Hepatocyte (in vitro differentiated cells): ENCODE results near the gene BBLN.

ENCODE experiments used
- EZH2 ChIP-seq: fragments of 200-600 bp; sonication (generic); IDR thresholded peaks from 2 replicates; pipeline ENCODE4 v1.6.1; 2016; ENCODE audit warnings: antibody characterized with exemption, mild to moderate bottlenecking, borderline replicate concordance
- EZH2phosphoT487 ChIP-seq: fragments of 200-600 bp; sonication (generic); IDR thresholded peaks from one replicate; pipeline ENCODE4 v1.6.1; 2018; ENCODE audit warnings: antibody characterized with exemption, mild to moderate bottlenecking, low read depth, moderate library complexity; ENCODE audit not compliant: unreplicated experiment, severe bottlenecking
- TF ChIP-seq, protein P1 (sequence below): fragments of 200-600 bp; sonication (generic); IDR thresholded peaks from 2 replicates; pipeline ENCODE4 v1.5.1; 2016; ENCODE audit warnings: antibody characterized with exemption, mild to moderate bottlenecking; ENCODE audit not compliant: poor library complexity

DNA sequence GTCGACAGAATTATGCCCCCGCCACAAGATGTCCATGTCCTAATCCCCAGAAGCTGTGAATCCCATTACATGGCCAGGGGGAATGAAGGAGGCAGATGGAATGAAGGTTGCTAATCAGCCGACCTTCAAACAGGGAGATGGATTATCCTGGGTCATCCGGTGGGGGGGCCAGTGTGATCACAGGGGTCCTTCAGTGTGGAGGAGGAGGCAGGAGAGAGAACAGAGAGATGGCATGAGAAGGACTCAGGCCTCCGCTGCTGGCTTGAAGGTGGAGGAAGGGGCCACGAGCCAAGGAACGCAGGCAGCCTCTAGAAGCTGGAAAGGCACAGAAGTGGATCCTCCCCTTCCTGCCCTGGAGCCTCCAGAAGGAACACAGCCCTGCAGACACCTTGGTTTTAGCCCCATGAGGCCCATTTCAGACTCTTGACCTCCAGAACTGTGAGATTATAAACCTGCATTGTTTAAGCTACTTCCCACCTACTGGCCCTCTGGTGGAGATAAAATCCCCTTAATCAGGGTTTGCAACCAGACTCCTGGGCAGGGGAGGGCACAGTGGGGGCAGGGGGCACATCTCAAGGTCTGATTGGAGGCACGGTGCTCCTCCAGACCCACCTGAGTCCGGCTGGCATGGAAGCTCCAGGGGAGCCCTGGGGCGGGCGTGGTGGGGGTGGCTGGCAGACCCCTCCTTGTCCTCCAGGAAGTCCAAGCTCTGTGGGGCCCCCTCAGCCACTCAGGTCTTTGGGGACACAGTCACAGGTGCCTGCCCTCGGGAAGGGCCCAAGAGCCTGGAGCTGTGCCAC lies 46.3 kb upstream of the BBLN start:
- TF ChIP-seq, protein P1, sequence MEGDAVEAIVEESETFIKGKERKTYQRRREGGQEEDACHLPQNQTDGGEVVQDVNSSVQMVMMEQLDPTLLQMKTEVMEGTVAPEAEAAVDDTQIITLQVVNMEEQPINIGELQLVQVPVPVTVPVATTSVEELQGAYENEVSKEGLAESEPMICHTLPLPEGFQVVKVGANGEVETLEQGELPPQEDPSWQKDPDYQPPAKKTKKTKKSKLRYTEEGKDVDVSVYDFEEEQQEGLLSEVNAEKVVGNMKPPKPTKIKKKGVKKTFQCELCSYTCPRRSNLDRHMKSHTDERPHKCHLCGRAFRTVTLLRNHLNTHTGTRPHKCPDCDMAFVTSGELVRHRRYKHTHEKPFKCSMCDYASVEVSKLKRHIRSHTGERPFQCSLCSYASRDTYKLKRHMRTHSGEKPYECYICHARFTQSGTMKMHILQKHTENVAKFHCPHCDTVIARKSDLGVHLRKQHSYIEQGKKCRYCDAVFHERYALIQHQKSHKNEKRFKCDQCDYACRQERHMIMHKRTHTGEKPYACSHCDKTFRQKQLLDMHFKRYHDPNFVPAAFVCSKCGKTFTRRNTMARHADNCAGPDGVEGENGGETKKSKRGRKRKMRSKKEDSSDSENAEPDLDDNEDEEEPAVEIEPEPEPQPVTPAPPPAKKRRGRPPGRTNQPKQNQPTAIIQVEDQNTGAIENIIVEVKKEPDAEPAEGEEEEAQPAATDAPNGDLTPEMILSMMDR = no peak
- TF ChIP-seq EZH2 = no peak
- no peak for TF ChIP-seq EZH2phosphoT487
